ENCODE measurements around the gene CAD.
"Not testable (repeated sequence)": the region's sequence is repeated elsewhere in the genome, so short reads cannot be mapped to it uniquely, and the experiment has no call there.

GRCh38 chr2:27268296-27268695, 51.1 kb downstream of the CAD start:
- TF ChIP-seq, protein P1, sequence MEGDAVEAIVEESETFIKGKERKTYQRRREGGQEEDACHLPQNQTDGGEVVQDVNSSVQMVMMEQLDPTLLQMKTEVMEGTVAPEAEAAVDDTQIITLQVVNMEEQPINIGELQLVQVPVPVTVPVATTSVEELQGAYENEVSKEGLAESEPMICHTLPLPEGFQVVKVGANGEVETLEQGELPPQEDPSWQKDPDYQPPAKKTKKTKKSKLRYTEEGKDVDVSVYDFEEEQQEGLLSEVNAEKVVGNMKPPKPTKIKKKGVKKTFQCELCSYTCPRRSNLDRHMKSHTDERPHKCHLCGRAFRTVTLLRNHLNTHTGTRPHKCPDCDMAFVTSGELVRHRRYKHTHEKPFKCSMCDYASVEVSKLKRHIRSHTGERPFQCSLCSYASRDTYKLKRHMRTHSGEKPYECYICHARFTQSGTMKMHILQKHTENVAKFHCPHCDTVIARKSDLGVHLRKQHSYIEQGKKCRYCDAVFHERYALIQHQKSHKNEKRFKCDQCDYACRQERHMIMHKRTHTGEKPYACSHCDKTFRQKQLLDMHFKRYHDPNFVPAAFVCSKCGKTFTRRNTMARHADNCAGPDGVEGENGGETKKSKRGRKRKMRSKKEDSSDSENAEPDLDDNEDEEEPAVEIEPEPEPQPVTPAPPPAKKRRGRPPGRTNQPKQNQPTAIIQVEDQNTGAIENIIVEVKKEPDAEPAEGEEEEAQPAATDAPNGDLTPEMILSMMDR (IDR thresholded peaks at IDR 0.05; ENCODE audit: insufficient read depth, low read depth, low read length) = not testable (repeated sequence)
- TF ChIP-seq EZH2 (IDR thresholded peaks at IDR 0.05; ENCODE audit: insufficient read depth, low read length) = not testable (repeated sequence)

Measured in astrocyte (in vitro differentiated cells and primary cell).